Body of pancreas (tissue), 4 donors: ENCODE results near the gene PSMB7. TPM values are rescaled to one million over a fixed set of nuclear protein-coding genes. Genes with fewer than 3 reads are reported as not detected.

Experiments used
- ATAC-seq: fragments of 150-250 bp; one replicate; pipeline ENCODE4 v1.9.1; 2016
- DNase-seq, 4 donors: peaks; one replicate each; pipeline ENCODE4 v3.0.0-alpha.2; 2019
- H3K27ac ChIP-seq, 4 donors: fragments of 200-600 bp; sonication (generic); 1 replicate in 3 of 4; 2 replicates in 1 of 4; pipeline versions ENCODE4 v1.5.1 to v1.6.1; 2016 to 2019; ENCODE audit warnings: mild to moderate bottlenecking in 1 of 4, mixed read lengths in 1 of 4, moderate library complexity in 1 of 4
- H3K27me3 ChIP-seq, 2 donors: fragments of 200-600 bp; sonication (generic); one replicate each; pipeline ENCODE4 v1.6.0; 2016; ENCODE audit warnings: mild to moderate bottlenecking in 1 of 2
- H3K36me3 ChIP-seq, 2 donors: fragments of 200-600 bp; sonication (generic); replicated peaks in 1 of 2; 2 replicates each; pipeline ENCODE4 v1.5.1; 2016; ENCODE audit warnings: low read depth in 2 of 2; ENCODE audit not compliant: insufficient read depth in 1 of 2
- H3K4me1 ChIP-seq: fragments of 200-600 bp; sonication (generic); one replicate; pipeline ENCODE4 v1.6.0; 2016
- H3K4me3 ChIP-seq, 2 donors: fragments of 200-600 bp; sonication (generic); 1 replicate in 1 of 2; 2 replicates in 1 of 2; pipeline ENCODE4 v1.5.1; 2016 to 2019
- H3K9me3 ChIP-seq, 3 donors: fragments of 200-600 bp; sonication (generic); 1 replicate in 2 of 3; 2 replicates in 1 of 3; pipeline ENCODE4 v1.5.1; 2016
- CTCF ChIP-seq, 7 experiments: fragments of 450-650 bp in 4 of 7; fragments of 200-600 bp in 3 of 7; sonication (generic) in 3 of 7; IDR thresholded peaks; one replicate each; pipeline ENCODE4 v1.5.1; 2016 to 2019; ENCODE audit warnings: antibody characterized with exemption in 7 of 7
- POLR2A ChIP-seq, 3 donors: fragments of 450-650 bp; IDR thresholded peaks; one replicate each; pipeline ENCODE4 v1.6.1; 2016; ENCODE audit warnings: antibody characterized with exemption in 3 of 3, mild to moderate bottlenecking in 2 of 3
- WGBS, 2 donors: methylation state at CpG; one replicate each; pipeline ENCODE4 v1.1.5; 2017; 5-methylcytosine and 5-hydroxymethylcytosine counted together
- intact Hi-C: fragments of 100-400 bp; cut with DNase I; formaldehyde crosslinking; loops from one replicate; pipeline ENCODE4 v1.15.1; 2023
- total RNA-seq, 2 donors: library from RNA; depleted of rRNA; stranded (reverse); fragments of >200 nt; gene quantifications; one replicate each; pipeline ENCODE4 v1.1.0, GENCODE V29; 2016

Gene PSMB7
- total RNA-seq, 2 donors from 2014 or later = 31.6 to 93.9 TPM

DNA sequence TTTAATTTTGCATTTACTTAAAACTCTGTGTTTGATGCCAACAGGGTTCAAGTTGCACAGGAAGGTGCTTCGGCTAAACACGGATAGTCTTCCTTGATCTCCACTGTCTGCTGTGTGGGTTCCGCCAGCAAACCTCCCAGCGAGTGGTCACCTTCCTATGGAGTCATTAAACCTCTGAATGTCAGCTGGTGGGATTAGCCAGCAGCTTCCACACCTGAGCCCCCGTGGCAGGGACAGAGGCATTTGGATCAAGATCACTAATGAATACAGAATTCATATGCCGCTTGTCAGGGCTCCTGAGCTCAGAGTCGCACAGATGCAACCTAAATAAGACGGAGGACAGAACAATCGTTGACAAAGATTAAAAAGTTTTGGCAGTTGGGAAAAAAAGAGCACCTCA is 39.5 kb downstream of the PSMB7 start:
- Histone ChIP-seq H3K36me3 (no peaks in the 10 kb centered on the region), H3K4me1 (peaks cover 8% of the 10 kb centered on the region), H3K9me3 (no peaks in the 10 kb centered on the region), H3K27ac (no peak overlapping the region), H3K4me3 (no peak overlapping the region), H3K27me3 (no peaks in the 10 kb centered on the region)
- WGBS, 2 donors = 89 to 94% methylated on average over 9 of the region's 9 CpGs
- TF ChIP-seq POLR2A (IDR thresholded peaks at IDR 0.05) (no peak), CTCF (IDR thresholded peaks at IDR 0.05) (no peak)
- ATAC-seq = no peak
- DNase-seq = no peak
- intact Hi-C loops = no loop called here

DNA sequence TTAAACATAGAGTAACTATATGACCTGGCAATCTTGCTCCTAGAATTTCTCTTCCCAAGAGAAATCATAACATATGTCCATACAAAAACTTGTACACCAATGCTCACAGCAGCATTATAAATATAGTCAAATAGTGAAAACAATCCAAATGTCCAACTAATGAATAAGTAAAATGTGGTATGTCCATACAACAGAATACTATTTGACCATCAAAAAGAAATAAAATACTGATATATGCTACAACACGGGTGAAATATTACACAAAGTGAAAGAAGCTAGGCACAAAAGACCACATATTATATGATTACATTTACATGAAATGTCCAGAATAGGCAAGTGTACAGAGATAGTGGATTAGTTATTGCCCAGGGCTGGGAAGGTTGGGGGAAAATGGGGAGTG is 41.4 kb downstream of the PSMB7 start:
- Histone ChIP-seq H3K27ac (no peak overlapping the region), H3K4me3 (no peak overlapping the region), H3K9me3 (no peaks in the 10 kb centered on the region), H3K36me3 (no peaks in the 10 kb centered on the region), H3K4me1 (peaks cover 8% of the 10 kb centered on the region), H3K27me3 (no peaks in the 10 kb centered on the region)
- no peak for TF ChIP-seq CTCF (IDR thresholded peaks at IDR 0.05)
- no peak for TF ChIP-seq POLR2A (IDR thresholded peaks at IDR 0.05)
- 90 to 100% methylated on average over 1 of the region's 1 CpG for WGBS, 2 donors
- intact Hi-C loops = loop anchor here (5.0 kb wide), 1 partner anchor 52 kb away; no protein-coding TSS in a partner anchor
- no peak for DNase-seq
- no peak for ATAC-seq

GRCh38 chr9:124373386-124373785 is 41.9 kb downstream of the PSMB7 start:
- Histone ChIP-seq H3K4me3 (no peak overlapping the region), H3K9me3 (no peaks in the 10 kb centered on the region), H3K27ac (no peak overlapping the region), H3K4me1 (peaks cover 8% of the 10 kb centered on the region), H3K36me3 (no peaks in the 10 kb centered on the region), H3K27me3 (no peaks in the 10 kb centered on the region)
- WGBS, 2 donors = 85 to 91% methylated on average over 4 of the region's 4 CpGs
- no peak for TF ChIP-seq CTCF (IDR thresholded peaks at IDR 0.05)
- no peak for TF ChIP-seq POLR2A (IDR thresholded peaks at IDR 0.05)
- no peak for DNase-seq
- ATAC-seq = no peak
- intact Hi-C loops = loop anchor here (5.0 kb wide), 1 partner anchor 51 kb away; no protein-coding TSS in a partner anchor

GRCh38 chr9:124372038-124372437 is 43.2 kb downstream of the PSMB7 start:
- intact Hi-C loops = loop anchor here (5.0 kb wide), 1 partner anchor 50 kb away; no protein-coding TSS in a partner anchor
- peaks cover 8% of the 10 kb centered on the region for H3K4me1 ChIP-seq

More at GRCh38 chr9:124372038-124372437, 43.2 kb downstream of the PSMB7 start:
- Histone ChIP-seq H3K36me3 (no peaks in the 10 kb centered on the region), H3K9me3 (no peaks in the 10 kb centered on the region), H3K27ac (no peak overlapping the region), H3K4me3 (no peak overlapping the region), H3K27me3 (no peaks in the 10 kb centered on the region)
- no peak for ATAC-seq
- no peak for DNase-seq
- TF ChIP-seq CTCF (IDR thresholded peaks at IDR 0.05) = no peak
- TF ChIP-seq POLR2A (IDR thresholded peaks at IDR 0.05) = no peak
